EH (cell line): ENCODE measurements around the gene DNTT.

Experiments used
- DNase-seq: peaks from one replicate; pipeline ENCODE4 v3.0.0-alpha.2; 2015; ENCODE audit warnings: low read depth

DNTT gene

DNA sequence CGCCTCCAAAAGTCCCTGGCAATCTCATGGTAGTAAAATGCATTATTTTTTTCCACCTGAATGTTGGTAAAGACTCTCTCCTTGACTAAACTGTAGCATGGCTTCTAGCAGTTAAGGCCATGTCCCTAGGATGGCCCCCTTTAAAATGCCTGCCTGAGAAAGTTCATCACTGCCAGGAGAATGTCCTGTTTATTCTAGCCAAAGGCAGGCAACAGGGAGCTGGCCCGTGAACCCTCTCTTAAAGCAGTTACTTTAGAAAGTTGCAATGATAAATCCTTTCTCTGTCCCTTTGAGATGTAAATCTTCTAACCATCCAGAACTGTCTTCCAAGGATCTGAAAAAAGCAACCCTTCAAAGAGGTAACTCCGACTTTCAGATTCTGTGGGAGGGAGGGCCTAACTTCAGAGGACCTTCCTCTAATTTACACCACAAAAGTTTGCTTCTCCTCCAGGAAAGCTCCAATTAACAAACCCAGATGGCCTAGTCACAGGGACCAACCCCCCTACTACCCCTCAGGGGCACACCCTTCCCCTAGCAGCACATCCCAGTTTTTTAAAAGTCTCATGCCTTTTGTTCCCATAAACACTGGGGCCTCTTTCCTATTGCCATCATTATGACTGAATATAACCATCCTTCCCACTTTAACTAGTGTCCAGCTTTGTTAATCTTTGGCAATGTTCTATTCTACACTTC is 5.5 kb downstream of the DNTT start:
- no peak for DNase-seq

DNA sequence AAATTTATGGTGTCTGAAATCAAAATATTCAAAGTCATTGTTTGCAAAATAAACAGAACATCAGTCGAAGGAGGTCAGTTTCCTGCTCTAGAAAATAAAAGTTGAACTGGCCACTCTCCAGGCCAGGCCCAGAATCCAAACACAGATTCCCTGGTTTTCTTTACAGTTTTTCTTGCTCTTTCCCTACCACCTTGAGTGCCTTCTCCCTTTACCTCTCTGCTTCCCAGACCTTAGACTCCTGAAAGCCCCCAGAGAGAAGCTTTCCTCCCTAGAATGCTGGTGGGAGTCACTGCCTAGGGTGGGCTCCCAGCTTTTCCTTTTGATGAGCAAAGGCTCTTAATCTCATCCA is 6.1 kb downstream of the DNTT start:
- no peak for DNase-seq

DNA sequence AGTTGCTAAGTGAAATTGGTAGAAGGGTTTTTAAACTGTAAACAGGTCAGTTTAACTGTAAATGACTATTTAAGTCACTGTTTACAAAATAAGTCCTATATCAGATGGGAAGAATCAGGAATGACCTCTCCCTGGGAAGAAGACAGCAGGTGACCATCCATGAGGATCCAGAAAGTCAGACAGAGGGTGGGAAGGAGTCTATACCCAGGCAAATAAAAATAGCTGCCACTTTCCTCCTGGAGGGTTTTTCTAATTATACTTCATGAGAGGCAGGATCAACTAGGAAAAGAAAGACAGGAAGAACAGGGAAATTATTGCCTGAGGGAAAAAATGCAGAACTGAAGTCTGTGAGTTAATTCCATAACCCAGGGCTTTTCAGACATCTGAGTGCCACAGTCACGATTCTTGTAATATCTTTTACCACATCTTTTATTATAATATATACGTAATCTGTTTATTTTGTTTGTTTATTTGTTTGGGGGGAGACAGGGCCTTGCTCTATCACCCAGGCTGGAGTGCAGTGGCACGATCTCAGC is 7.0 kb downstream of the DNTT start:
- DNase-seq = no peak

DNA sequence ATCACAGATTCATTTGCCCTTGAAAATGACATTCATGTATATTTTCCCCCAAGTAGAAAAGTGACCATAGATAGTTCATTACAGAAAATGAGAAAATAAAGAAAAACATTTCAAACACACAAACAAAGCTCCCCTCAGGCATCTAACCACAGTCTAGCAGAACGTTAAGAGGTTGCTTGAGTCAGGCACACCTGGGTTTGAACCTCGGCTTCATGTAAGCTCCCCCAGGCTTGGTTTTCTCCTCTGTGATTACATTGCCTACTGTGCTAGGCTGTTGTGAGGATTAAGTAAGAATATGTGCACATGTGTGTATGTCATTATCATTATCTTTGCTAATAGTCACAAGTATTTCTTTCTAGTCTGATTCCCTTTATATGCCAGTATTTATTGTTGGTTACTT is 9.1 kb downstream of the DNTT start:
- no peak for DNase-seq

DNA sequence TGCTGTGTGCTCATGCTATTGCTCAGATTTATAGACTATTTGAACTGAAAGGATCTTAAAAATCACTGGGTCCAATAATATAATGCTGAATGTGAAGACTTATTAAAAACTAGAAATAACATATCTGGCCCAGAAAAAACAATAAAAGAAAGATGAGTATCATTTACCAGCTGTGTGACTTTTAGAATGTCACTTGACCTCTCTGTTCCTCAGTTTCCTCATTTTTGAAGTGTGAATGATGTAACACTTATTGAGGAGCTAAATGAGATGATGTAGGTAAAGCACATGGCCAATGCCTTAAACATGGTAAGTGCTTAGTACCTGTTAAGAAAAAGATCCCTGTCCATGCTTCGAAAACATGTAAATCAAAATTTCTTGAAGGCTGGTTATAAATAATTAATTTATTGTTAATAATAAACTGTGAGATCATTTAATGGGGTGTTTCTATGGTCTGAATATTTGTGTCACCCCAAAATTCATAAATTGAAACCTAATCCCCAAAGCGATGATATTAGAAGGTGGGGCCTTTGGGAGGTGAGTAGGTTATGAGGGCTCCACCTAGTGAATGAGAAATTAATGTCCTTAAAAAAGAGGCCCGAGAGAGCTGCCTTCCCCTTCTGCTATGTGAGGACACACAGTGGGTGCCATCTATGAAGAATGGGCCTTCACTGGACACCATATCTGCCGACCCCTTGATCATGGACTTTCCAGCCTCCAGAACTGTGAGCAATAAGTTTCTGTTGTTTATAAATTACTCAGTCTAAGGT is 13.0 kb downstream of the DNTT start:
- DNase-seq = no peak

DNA sequence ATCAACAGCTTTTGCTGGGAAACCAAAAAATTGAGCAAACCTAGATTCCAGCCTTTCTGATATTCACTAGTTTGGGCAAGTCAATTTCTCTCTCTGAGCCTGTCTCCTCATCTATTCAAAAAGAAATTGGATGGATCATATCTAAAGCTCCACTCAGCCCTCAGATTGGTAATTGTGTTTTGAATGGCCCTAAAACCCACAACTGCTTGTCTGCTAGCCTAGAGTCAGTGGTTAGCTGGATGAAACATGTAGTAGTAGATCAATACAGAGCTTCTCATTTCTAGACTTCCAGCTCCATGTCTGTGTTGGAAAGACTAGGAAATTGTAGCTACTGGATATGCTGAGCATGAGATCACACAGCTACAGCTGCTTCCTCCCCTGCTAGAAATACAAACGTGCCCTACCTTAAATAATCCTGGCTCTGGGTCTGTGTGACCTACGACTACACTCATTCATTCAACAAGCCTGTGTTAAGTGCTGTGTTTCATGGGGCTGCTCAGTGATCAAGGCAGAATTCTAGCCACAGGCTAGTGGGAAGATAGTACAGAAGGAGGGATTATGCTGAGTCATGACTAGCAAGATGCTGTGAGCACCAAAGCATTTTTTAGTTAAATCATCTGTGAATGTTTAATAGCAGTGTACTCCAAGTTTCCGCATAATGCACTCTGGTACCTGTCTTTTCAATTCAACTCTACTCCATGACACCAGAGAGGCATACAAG is 15.7 kb downstream of the DNTT start:
- DNase-seq = peak; percentile 9

DNA sequence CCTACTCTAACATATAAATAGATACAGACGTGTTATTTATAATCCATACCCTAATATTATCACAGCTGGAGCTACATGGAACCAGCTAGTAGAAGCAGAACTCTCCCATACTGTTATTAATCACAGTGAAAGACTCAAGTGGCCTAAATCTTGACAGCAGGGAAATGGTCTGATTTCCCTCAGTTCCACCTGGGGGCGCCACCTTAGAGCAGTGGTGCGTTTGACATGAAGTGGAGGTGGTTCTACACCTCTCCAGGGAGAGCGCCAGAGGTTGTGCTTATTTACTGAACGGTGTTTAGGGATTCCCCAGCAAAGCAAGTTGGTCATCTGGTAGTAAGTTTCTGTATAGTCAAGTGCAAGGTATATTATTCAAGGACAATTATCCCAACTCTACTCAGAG is 17.6 kb downstream of the DNTT start:
- DNase-seq = no peak

DNA sequence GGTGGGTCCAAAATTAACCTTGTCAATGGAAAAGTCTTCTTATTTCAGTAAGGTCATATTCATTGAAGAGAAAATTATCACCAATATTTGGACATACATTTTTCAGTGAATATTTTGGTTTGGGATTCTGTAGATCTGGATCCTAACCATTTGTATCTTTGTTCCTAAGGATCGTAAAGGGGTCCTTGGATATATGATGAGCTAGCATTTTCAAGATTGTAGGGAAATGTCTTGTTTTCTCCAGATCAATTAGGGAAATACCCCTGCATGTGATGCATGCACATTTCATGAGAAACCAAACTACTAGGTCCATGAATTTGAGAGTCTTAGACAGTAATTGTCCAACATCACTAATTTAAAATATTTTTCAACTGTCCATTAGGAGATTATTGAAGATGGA is 18.0 kb downstream of the DNTT start:
- DNase-seq = no peak

DNA sequence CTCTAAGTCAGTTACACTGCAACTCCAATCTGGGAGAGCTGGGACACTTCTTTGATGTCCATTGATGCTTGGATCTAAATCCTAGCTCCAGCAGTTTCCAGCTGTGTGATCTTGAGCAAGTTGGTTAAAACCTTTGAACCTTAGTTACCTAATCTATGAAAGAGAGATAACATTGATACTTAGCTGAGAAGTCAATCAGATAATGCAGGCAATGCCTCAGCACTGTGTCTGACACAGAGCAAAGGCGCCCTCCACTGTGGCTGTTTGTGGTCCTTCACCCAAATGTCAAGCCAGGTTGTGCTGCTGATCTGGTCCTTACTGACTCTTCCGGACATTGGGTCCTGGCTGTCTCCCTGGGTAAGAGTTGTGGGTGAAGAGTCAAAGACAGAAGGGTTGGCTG is 20.2 kb downstream of the DNTT start:
- DNase-seq = no peak

DNA sequence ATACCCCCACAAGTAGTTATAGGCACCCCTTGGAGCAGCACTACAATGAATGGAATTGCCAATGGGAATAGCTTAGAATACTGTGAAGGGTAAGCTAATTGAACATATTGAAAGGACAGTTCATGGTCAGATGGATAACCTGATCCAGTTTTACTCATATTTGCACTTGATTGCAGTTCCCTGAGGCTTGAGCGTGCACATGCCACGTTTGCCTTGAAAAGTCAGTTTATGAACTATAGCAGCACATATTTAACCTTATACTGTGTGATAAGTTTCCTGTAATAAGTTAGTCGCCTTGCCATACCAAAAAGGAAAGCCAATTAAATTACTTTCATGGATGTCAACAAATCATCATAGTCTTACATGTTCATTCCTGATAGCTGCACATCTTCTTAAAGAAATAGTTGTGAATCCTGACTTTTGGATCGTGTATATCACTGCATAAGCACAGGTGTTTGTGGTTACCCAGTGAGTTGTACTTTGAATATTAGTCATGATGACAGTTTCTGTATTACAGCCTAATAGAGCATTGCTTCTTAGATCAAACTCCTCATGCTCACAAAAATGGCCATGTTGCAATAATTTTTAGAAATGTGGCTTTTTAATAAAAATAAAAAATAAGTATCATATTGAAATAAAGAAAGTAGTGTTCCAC is 21.6 kb downstream of the DNTT start:
- DNase-seq = no peak

DNA sequence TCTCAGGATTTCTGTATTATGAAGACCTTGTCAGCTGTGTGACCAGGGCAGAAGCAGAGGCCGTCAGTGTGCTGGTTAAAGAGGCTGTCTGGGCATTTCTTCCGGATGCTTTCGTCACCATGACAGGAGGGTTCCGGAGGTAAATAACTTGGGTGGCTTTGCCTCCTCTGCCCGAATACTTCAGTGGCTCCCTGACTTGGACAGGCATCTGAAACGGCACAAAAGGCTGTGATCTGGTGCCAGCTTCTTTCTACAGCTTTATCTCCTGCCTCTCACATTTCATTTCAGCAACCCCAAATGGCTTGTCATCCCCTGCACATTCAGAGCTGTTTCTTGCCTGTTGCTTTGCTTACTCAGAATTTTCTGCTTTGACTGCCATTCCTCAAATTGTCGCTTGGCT is 23.2 kb downstream of the DNTT start:
- no peak for DNase-seq

DNA sequence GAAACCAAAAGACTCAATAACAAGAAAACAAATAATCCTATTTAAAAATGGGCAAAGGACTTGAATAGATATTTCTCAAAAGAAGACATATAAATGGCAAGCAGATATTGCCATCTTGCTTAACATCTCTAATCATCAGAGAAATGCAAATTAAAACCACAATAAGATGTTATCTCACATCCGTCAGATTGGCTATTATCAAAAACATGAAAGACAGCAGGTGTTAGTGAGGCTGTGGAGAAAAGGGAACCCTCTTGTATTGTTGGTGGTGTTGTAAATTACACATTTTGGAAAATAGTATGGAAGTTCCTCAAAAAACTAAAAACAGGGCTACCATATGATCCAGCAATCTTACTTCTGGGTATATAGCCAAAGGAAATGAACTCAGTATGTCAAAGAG is 28.9 kb downstream of the DNTT start:
- DNase-seq = no peak

DNA sequence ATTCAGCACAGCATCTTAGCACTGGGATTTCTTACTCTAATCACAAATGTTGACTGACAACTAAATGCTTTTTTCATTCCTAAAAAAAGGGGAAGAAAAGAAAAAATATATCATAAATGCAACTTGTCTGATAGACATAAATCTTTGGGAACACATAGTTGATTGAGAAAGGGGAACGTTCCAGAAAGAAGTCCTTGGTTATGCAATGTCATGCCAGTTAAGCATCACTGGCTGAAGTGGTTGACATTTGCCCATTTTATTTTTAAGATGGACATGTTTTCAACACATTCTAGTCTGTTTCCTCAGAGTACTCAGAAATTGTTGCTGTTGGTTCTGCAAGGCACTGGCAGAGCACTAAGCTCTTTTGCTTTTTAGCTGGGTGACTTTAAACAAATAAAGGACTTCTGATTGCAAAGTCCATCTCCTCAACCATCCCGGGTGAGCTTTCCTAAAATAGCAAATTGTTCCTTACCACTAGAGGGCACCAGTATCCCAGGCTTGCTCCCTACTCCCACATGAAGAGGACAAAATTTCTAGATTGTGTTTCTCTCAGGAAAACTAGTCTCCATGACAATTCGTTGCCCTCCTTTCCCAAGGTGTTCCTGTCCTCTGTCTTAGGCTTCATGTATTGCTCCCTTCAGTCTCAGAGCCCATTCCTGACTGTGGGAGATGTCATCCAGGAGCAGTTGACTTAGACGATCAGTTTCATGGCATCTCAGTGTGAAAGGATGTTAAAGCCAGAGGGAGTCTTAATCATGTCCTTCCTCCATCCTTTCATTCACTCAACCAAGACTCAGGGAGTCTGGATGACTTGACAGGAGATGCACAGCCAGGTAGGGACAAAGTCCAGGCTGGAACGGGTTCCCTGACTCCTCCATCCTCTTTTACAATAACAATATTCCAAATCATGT is 30.6 kb downstream of the DNTT start:
- peak; percentile 46 for DNase-seq

DNA sequence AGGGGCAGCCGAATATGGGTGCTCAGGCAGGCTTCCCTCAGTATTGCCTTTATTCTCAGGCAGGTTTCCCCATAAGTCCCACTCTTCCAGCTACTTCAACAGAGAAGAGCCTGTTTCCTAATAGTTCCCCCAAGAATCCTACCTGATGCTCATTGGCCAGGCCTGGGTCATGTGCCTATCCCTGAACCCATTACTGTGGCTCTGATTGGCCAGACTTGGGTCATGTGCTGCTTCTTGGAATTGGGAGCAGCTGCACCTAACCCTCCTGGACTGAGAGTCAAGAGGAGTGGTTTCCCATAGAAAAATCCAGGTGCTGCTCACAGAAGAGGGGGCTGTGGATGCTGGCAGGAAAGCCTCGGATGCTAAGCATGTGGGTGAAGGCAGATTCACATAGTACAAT is 32.9 kb downstream of the DNTT start:
- no peak for DNase-seq

DNA sequence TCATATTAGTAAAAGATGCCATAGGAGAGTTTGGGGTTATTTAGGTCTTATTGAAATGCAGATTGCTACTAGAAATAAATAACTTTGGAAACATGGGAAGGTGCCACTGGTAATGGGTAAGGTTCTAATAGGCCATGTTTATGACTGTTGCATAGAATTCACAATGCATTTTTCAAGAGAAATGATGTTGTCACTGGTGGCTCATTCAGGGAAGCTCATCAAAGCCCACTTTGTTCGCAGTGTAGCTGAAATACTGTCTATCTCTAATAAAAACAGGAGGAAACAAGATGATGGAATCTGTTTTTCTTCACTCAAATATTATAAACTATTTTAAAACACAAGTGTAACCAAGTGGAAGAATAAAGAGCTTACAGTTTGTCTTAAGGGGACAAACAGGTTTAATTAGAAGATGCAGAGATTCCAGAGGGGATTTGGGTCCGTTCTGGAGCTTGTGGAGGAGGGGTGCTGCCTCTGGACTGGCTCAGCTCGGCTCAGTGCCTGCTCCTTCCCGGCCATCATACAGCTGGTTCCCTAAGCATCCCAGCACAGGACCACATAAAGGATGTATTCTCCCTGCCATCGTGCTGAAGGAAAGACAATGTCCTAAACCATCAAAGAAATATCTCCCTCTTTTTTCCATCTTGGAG is 34.2 kb downstream of the DNTT start:
- DNase-seq = no peak

DNA sequence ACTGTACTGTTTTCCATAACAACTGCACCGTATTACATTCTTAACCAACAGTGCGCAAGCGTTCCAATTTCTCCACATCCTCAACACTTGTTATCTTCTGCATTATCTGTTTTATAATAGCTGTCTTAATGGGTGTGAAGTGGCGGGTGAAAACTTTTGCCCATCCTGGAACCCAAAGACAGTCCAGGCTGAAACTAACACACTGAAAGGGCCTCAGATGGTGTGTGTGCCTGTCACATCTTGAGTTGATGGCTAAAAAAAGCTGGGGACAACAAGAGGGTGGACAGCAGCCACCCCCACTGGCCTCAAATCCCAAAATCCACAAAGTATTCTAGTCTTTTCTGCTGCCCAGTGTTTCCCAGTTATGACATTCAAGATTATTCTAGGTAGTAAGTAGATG is 35.1 kb downstream of the DNTT start:
- DNase-seq = no peak

DNA sequence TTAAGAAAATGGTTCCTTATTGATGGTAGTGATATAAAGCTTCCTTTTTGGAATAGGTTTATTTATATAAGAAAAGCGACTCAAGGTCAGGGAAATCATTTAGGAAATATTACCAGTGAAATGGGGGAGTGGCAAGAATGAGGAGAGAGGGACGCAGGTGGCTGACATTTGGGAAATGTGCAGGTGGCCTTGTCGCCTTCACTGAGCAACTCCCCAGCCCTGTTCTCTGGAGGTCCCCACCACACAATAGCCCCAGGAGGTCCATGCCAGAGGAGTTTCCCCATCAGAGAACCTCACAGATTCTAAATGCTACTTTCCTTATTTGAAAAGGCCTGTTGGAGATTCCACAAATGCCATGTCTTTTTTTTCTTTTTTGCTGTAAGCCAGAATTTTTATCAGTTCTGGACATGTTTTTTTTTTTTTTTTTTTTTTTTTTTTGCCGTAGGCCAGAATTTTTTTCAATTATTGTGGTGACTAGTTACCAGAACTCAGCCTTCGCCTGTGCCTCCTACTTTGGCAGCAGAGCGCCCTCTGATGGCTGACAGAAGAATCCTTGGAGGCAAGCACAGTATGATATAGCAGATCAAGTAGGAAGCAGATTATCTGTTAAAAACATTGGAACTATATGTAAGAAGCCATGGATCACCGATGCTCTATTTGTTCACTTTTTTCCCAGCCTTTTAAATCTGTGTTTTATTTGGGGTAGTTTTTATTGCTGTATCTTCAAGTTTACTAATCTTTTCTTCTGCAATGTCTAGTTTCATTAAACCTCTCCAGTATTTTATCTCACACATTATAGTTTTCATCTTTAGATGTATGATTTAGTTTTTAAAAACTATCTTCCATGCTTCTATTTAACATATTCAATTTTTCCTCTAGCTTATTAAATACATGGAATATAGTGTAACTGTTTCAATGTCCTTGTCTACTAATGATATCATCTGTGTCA is 36.0 kb downstream of the DNTT start:
- peak; percentile 68 for DNase-seq

DNA sequence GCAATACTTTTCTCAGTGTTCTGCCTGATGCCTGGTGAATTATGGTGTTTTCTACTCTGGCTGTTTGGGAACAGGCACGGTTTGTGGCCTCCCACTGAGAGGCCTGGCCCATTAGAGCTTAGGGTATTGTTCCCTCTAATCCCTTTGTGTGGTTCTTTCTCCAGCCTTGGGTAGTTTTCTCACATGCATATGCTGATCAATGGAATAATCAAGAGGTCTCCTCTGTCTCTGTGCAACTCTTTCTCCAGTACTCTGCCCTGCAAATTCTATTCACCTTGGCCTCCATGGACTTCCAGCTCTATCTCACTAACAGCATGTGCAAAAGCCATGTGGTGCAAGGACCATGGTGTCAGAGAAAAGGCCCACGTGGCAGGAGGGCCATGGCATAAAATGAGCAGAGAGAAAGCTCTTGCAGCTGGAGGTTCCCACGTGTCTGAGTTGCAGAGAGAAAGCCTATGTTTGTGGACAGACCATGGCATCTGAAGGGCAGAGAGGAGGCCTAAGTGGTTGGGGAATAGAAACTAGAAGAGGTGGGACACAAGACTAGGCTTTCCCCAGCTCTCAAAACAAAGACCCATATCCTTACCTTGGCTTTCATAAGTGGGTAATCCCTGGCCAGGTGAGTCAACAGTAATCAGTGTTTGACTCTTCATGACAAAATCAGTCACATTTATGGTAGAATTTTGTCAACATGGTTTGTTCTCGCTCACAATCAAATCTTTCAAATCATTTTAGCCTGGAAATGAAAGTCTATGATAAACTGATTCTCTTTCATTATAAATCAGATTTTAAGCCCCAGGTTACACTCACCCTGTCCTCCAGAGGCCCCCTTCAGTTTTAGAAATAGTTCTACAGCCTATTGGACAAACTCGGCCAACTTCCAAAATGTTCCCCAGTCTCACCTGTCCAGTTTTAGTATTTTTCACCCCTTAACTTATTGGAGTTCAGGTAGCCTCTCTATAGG is 37.3 kb downstream of the DNTT start:
- DNase-seq = no peak

DNA sequence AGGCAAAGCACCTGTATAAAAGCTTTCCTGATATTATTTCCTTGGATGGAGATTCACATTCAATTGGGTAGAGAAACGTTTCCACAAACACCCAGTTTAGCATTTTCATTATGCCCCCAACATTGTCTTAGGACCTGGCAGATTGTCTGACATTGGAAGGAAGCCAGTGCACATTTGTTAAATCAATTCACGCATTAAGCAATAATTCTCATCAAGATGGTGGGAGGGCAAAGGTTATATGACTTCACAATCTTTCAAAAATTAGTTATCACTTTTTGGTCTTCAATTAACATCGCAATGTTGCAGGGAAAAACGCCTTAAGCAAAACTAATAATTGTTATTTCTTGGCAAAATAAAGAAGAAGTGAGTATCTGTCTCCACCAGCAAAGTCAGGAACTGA is 38.2 kb downstream of the DNTT start:
- DNase-seq = no peak
